Melanocyte of skin (primary cell): ENCODE data around the gene FAM83B. TPM values are rescaled to one million over a fixed set of nuclear protein-coding genes. Genes with fewer than 3 reads are reported as not detected.

ENCODE experiments used
- total RNA-seq, 2 donors: library from RNA; depleted of rRNA; stranded (reverse); fragments of >200 nt; gene quantifications; 2 replicates each; pipeline ENCODE4 v1.2.3, GENCODE V29; 2012

FAM83B gene, protein sequence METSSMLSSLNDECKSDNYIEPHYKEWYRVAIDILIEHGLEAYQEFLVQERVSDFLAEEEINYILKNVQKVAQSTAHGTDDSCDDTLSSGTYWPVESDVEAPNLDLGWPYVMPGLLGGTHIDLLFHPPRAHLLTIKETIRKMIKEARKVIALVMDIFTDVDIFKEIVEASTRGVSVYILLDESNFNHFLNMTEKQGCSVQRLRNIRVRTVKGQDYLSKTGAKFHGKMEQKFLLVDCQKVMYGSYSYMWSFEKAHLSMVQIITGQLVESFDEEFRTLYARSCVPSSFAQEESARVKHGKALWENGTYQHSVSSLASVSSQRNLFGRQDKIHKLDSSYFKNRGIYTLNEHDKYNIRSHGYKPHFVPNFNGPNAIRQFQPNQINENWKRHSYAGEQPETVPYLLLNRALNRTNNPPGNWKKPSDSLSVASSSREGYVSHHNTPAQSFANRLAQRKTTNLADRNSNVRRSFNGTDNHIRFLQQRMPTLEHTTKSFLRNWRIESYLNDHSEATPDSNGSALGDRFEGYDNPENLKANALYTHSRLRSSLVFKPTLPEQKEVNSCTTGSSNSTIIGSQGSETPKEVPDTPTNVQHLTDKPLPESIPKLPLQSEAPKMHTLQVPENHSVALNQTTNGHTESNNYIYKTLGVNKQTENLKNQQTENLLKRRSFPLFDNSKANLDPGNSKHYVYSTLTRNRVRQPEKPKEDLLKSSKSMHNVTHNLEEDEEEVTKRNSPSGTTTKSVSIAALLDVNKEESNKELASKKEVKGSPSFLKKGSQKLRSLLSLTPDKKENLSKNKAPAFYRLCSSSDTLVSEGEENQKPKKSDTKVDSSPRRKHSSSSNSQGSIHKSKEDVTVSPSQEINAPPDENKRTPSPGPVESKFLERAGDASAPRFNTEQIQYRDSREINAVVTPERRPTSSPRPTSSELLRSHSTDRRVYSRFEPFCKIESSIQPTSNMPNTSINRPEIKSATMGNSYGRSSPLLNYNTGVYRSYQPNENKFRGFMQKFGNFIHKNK
- total RNA-seq: not detected

DNA sequence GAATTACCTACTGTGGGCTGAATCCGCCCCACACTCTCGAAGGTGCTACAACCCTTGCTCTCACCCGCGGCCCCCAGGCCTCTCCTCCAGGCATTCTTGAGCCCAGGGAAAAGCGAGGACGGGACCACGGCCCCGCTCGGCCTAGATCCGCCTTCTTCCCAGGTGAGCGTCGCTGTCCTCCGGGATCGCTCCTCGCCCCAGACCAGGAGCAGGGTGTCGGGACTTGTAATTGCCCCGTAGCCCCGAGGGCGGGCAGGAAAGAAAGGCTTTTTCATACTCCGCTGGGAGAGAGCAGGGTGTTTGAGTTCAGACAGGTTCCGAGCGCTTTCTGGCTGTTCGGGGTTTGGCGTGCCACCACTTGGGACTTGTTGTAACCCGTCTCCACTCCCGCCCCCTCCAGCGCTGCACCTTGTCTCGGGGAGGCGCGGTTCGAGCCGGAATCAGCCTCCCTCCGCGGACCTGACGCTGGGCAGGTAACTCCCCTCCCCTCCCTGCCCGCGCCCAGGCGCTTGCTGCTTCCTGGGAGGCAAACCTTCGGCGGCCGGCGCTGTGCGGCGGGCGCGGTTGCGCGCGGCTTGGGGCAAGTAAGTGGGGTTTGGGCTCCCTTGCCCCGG lies at the start of gene FAM83B:
FAM83B (plus strand) TSS at position 529 of the 614 bp plus-strand sequence. CDS start 23,476 bp downstream, outside the sequence.

